Spleen (tissue), 7 donors: Measurements from ENCODE around the gene TMEM61.

Source experiments
- POLR2A ChIP-seq, 3 donors: fragments of 450-650 bp; IDR thresholded peaks; one replicate each; pipeline ENCODE4 v1.5.1; 2017; ENCODE audit warnings: antibody characterized with exemption in 3 of 3, mild to moderate bottlenecking in 1 of 3
- TF ChIP-seq, protein P1 (sequence below), 11 experiments: fragments of 200-600 bp in 7 of 11; fragments of 450-650 bp in 4 of 11; sonication (generic) in 4 of 11; IDR thresholded peaks in 8 of 11; conservative IDR thresholded peaks in 3 of 11; 1 replicate in 7 of 11; 2 replicates in 4 of 11; pipeline versions ENCODE4 v1.4.0 to v1.8.0; 2016 to 2021; ENCODE audit warnings: antibody characterized with exemption in 11 of 11, inconsistent platforms in 4 of 11, mild to moderate bottlenecking in 1 of 11
- donor health status: DM: no; HTN: no; CAD: no; lungs with moderate emphysema.
- donor health status: DM: no; HTN: no; CAD: no.
- donor health status: DM: no; HTN: no; CAD: no.

DNA sequence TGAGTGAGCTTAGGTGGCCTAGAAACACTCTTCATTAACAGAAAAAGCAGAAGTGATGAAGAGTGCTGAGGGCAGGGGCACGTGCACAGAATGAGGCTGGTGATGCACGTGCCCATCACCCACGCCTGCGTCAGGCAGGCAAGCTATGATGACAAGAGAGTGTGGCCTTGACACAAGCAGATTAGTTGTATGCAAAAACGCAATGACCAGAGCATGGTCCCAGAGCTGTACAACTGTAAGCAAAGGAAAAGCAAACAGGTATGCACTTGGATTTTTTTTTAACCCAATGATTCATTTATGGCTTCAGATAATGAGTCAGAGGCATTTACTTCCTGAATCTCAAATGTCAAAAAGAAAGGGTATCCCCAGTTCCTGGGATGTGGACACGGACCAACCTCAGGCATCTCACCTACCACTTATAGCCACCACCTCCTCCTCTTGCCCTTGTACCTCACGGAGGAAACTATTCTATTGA is 9.1 kb upstream of the TMEM61 start:
- TF ChIP-seq, protein P1, sequence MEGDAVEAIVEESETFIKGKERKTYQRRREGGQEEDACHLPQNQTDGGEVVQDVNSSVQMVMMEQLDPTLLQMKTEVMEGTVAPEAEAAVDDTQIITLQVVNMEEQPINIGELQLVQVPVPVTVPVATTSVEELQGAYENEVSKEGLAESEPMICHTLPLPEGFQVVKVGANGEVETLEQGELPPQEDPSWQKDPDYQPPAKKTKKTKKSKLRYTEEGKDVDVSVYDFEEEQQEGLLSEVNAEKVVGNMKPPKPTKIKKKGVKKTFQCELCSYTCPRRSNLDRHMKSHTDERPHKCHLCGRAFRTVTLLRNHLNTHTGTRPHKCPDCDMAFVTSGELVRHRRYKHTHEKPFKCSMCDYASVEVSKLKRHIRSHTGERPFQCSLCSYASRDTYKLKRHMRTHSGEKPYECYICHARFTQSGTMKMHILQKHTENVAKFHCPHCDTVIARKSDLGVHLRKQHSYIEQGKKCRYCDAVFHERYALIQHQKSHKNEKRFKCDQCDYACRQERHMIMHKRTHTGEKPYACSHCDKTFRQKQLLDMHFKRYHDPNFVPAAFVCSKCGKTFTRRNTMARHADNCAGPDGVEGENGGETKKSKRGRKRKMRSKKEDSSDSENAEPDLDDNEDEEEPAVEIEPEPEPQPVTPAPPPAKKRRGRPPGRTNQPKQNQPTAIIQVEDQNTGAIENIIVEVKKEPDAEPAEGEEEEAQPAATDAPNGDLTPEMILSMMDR (IDR thresholded peaks at IDR 0.05 in 8 of 11, conservative IDR thresholded peaks at IDR 0.05 in 3 of 11), result no peak
- TF ChIP-seq POLR2A (IDR thresholded peaks at IDR 0.05), result no peak
